ENCODE data around the gene PLEKHA1.

Gene PLEKHA1

DNA sequence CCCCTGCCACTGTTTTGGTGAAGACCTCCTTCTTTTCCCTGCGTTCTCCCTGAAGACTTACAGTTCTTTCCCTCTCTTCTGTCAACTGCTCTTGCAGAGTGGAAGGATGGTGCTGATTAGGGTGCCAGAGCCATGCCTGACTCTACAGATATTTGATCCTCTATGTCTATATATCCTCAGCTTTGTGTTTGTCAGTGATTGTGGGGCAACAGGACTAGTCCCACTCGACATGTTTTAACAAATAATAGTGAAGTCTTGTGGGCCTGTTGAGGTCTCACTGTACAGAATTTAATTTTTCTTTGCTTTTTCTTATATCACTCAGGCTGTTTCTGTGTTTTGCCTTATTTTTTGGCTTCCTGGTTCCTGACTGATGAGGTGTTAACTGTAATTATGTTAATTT lies 5.0 kb downstream of the PLEKHA1 start:
- DNase-seq = no peak

DNA sequence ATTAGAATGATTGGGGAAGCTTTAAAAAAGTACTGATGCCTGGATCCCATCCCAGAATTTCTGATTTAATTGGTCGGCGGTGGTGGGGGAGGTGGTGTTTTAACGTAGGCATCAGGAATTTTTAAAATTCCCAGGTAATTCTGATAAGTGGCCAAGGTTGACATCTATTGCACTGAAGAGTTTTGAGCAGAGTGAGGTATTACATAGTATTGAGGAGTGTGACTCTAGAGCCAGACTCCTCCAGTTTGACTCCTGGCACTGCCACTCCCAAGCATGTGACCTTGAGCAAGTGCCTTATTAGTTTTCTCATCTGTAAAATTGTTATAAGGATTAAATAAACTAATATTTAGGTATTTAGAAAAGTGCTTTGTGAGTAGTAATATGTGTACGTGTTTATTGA lies 6.2 kb downstream of the PLEKHA1 start:
- DNase-seq = no peak

DNA sequence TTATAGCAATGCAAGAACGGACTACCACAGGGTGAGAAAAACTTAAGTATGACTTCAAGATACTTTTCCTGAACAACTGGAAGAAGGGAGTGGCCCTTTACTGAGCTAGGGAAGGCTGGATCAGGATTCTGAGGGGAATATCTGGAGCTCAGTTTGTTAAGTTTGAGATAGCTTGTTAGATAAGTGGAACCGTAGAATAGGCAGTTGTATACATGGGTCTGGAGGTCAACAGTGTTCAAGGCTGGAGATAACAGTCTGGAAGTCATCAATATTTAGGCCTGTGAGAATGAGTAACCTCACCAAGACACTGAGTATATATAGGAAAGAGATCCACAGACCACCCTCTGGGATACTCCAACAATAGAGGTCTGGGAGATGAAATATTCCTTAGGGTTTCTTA lies 7.2 kb downstream of the PLEKHA1 start:
- no peak for DNase-seq

DNA sequence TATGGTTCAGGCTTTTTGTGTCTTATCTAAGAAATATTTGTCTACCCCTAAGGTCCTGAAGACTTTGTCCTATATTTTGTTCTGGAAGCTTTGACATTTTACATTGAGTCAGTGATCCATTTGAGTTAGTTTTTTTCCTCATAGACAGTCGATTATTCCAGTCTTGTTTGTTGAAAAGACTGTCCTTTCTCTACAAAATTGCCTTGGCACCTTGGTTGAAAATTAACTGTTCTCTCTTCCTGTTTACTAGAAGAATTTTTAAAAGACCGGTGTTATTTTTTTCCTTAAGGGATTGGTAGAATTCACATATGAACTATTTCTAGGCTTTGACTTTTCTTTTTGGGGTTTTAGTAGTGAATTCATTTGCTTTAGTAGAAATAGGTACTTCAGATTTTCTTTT lies 12.0 kb downstream of the PLEKHA1 start:
- no peak for DNase-seq

DNA sequence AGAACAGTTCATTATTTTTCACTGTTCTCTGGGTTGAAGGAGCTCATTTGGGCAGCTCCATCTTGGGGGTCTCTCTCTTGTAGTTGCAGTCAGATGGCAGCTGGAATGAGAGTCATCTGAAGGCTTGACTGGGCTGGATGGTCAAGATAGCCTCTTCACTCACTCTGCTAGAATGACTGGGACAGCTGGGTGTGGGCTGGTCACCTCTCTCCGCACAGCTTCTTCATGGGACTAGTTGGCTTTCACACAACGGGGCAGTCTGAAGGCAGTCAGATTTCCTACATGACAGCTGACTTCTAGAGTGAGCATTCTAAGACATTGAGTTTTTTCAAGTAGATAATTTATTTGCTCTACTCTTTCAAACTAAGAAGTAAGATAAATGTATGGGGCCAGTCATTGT lies 13.1 kb downstream of the PLEKHA1 start:
- DNase-seq = no peak

DNA sequence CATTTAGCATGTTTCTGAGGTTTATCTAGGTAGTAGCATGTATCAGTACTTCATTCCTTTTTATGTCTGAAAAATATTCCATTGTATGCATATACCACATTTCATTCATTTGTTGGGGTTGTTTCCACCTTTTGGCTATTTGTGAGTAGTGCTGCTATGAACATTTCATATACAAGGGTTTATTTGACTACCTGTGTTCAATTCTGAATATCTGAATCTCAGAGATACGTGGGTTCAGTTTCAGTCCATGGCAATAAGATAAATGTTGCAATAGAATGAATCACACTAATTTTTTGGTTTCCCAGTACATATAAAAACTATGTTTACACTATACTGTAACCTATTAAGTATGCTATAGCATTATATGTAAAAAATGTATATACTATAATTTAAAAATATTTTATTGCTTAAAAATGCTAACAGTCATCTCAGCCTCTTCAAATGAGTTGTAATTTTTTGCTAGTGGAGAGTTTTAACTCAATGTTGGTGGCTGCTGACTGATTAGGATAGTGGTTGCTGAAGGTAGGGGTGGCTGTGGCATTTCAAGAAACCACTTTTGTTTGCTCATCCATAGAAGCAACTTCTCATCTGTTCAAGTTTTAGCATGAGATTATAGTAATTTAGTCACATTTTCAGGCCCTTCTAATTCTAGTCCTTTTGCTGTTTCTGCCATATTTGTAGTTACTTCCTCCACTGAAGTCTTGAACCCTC lies 13.9 kb downstream of the PLEKHA1 start:
- no peak for DNase-seq

DNA sequence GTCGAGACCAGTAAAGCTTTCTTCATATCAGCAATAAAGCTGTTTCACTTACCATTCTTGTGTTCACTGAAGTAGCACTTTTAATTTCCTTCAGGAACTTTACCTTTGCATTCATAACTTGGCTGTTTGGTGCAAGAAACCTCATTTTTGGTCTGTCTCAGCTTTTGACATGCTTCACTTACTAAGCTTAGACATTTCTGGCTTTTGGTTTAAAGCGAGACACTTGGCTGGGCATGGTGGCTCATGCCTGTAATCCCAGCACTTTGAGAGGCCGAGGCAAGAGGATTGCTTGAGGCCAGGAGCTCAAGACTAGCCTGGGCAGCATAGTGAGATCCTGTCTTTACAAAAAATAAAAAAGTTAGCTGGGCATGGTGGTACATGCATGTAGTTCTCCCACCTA lies 15.8 kb downstream of the PLEKHA1 start:
- no peak for DNase-seq

DNA sequence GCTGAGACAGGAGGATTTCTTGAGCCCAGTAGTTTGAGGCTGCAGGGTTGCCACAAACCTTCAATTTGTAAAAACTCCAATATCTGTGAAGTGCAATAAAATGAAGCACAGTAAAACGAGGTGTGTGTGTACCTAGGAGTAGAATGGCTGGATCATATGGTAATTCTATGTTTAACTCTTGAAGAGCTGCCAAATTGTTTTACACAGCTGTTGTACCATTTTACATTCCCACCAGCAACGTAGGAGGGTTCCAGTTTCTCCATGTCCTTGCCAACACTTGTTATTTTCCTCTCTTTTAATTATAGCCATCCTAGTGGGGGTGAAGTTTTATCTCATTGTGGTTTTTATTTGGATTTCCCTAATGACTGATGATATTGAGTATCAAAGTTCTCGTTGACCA lies 16.2 kb downstream of the PLEKHA1 start:
- DNase-seq = no peak

DNA sequence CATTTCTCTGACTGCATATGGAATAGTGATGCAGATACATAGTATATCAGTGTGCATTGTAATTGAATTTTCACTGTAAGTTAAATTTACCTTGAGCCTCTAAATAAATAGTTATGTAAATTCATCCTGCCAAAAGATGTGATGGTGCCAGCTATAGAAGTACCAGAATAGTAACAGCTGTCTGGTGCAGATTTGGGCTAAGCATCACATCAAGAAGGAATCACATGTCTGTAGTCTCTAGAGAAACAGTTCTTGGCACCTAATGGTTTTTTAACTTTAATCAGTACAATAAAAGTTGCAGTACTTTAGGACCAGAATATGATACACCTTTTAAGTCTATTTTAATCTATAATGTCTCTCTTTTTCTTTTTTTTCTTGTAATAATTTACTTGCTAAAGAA lies 17.4 kb downstream of the PLEKHA1 start:
- DNase-seq = no peak

DNA sequence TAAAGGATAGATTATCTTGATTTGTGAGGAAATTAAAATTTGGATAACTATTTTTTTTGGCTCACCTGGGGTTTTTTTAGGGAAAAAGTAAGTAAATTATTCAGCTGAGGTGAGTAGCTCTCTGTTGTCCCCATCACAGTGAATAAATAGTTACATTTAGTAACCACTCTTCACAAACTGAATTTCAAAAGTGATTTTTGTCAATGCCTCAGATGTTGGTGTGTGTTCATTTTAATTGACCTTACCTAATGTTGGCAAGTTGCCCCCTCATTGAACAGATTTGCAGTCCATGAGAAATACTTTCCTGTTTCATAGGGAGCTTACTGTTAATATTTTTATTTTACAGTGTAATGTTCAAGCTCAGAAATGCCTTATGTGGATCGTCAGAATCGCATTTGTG lies 18.3 kb downstream of the PLEKHA1 start:
- DNase-seq = no peak

DNA sequence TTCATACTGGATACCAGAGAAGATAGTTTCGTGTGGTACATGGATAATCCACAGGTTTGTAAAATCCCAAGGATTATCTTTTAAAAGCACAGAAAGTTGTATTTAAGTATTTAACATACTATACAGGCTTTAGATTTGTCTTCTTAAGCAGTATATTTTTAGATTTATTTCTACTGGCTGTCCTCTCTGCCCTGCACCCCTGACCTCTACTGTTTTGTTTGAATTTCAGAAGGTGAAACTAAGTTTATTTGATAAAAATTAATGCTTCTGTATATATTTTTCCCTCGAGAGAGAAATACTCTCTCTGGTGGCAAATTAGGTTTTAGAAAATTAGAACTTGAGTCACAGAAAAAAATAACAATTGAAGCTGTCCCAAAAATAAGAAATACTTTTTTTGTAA lies 18.8 kb downstream of the PLEKHA1 start:
- no peak for DNase-seq

DNA sequence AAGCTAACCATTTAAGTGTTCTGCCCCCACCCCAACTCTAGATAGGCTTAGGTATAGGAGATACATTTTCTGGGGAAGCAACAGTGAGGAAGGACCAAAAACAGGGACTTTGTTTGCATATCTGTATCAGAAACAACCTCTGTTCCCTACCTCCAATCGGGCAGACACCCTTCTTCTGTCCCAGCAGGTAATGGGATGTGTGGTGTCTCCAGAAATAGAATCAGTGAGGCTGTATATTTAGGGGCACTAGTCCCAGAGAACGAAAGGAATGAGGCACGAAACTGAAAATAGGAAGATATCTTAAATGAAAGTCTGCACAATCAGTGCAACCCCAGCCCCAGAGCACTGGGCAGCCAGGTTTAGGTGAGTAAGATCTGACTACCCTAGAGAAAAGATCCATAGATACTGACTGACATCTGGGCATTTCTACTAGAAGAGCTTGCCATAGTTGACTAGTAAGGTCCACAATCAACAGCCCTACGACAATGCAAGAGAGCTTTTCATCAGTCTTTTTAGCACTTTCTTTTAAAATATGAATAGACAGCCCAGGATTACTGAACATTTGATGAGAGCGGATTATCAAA lies 28.1 kb downstream of the PLEKHA1 start:
- DNase-seq = no peak

DNA sequence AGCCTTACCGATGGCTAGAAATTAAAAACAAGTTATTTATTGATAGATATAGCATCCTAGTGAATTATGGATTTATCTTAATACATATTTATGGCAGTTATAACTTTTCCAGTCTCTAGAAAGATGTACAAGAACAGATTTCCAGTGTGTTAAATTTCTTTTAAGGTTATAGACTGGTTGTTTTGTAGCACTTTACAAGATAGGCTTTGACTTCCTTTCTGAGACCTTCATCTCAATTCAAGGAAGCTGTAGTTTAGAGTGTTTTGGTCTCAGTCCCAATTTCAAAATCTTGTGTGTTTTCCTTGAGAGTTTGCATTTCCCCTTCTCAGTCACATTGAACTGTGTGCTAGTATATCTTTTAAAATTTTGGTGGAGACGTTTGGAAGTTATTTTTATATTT lies 30.1 kb downstream of the PLEKHA1 start:
- DNase-seq = no peak

DNA sequence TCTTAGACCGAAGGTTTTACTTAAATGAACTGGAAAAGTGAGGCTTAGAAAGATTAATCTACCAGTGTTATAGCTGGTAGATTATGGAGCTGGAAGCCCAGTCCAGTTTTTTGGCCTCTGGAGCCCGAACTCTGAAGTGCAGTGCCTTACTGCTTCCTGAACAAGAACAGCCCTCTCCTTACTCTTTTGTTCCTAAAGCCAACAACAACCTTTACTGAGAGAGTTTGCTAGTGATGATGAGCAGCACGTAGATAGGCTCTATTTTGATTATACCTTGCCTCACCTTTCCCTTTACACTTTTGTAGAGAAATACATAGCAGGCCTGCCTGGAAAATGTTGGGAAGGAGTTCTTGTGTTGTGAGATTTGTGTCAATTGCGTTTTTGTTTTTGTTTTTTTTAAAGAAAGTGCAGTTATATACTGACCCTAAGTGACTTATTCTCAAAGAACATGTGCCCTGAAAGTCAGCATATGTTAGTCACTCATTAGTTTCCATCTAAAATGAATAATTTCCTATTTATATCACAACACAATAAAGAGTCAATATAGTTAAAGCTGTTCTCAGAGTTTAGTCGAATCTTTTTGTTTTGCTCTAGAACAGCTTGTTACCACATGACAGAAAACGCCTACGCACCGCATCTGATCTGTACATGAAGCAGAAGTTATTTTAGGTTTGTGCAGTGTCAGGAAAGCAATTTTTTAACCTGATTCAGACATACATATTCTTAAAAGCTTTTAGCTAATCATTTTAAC lies 33.0 kb downstream of the PLEKHA1 start:
- DNase-seq = no peak

DNA sequence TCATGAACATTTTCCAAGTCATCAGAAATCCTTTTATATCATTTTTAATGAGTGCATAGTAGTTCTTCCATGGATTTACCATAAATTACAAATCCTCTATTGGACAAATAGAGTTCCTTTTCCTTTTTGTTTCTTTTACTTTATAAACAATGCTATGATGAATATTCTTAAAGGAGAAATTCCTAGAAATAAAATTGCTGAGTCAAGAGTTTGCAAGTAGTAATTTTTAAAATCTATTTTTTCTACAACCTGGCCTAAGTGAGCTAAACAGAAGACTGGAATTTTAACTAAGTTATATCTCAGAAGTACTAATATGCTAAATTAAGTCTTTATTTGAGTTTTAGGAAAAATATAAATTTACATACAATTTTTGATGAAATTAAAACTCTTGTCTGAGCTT lies 38.8 kb downstream of the PLEKHA1 start:
- DNase-seq = no peak

DNA sequence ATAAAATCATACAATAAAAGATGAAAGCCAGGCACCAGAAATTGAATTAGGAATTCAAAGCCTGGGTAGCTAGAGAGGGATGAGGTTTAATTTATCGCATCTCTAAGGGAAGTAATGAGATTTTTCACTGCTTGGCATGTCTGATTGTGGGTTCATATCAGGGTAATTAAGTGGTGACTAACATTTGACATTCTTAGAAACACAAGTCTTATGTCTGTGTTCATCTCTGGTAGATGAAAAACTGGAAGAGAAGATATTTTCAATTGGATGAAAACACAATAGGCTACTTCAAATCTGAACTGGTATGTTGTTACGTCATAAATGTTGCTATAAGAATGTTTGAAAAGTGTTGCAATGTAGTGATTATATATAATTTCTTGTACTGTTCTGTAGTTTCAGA lies 43.2 kb downstream of the PLEKHA1 start:
- no peak for DNase-seq

DNA sequence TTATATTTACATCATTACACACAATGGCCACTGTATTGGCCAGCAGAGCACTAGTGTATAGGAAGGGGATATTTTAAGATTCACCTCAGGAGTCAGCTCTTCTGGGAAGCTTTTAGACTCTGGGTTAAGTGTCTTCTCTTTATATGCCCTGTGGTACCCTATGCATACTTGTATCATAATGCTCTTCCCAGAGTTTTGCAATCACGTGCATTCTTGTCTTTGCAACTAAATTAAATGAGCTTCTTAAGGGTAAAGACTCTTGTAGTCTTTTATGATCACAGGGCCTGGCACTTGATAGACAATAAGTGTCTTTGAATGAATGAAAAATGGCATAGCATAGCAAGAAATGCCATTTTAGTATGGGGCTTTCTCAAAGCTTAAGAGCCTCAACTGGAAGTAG lies 44.5 kb downstream of the PLEKHA1 start:
- DNase-seq = no peak

DNA sequence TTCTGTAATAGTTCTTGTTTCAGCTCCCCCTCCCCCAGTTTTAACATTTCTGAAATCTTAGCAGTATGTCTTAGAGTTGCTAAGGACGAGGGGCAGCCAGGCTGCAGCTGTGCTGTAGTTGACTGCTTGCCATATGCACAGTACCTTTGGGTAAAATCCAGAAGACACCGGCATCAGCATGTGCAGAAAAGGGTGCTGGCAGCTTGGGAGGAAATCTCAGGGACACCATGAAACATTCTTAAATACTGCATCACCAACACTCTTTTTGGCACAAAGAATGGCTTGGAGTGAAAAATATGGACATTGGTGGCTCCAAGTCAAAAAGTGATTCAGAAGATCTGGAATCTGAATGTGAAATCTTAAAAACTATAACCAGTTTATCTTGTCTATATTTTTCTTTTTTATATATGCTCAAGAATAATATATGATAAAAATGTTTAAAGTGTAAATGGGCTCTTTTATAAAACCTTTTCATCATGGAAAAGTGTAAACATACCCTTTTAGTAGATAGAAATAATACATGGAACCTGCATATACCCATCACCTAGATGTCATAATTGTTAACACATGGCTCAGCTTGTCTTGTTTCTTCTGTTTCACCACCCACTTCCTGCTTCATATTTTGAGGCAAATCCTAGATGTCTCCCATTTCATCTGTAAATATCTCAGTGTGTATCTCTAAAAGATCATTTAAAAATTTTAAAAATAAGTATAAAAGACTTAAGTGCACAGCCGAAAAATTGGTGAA lies 45.5 kb downstream of the PLEKHA1 start:
- DNase-seq = no peak

DNA sequence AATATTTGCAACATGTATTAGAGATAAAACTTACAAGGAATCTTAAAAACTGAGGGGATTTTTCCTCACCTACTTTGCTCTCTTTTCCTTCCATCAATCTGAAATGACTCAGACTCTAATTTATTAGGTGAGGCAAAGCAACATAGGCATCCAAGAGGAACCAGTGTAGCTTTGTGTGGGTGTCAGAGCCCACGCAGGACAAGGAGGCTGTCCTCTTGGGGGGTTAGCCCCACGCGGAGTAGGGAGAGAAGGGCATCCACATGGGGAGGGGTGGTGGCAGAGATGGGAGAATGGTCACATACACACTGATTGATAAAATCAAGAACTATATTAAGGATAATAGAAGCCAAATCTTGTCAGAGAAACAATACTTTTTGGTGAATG lies 46.1 kb downstream of the PLEKHA1 start:
- DNase-seq = no peak

DNA sequence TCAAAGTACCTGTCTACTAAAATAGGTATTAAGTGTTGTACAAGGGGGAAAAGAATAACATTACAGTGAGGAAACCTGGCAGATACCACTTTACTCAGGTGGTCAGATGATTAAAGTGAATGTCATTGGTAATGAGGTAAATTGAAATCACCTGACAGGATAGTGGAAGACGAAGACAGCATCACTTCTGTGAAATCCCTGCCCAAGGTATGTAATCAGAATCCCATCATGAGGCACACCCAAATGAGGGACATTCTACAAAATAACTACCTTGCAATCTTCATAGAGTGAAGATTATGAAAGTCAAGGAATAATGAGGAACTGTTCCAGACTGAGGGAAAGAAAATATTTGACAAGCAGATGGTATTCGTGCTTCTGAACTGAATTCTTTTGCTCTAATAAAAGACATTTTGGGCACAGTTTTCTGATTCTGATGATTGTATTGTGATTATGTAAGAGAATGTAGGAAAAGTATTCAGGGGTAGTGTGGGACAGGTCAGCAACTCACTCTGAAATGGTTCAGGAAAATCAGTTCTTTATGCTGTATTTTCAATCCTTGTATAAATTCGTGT lies 46.6 kb downstream of the PLEKHA1 start:
- no peak for DNase-seq

DNA sequence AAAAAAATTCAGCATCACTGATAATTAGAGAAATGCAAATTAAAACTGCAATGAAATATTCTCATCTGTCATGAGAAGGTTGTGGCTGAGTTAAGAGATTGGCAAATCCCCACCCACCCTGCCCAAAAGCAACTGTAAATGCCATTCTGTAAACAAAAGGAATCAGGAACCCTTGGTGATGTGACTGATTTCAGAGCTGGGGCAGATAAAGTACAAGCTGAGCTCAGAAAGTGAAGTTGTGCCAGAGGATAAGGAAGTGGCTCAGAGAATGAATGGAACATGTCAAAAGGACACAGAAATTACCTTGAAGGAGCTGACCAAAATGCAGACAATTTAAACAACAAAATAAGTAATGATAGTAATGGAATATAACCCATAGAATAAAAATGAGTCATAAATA lies 47.2 kb downstream of the PLEKHA1 start:
- DNase-seq = no peak

DNA sequence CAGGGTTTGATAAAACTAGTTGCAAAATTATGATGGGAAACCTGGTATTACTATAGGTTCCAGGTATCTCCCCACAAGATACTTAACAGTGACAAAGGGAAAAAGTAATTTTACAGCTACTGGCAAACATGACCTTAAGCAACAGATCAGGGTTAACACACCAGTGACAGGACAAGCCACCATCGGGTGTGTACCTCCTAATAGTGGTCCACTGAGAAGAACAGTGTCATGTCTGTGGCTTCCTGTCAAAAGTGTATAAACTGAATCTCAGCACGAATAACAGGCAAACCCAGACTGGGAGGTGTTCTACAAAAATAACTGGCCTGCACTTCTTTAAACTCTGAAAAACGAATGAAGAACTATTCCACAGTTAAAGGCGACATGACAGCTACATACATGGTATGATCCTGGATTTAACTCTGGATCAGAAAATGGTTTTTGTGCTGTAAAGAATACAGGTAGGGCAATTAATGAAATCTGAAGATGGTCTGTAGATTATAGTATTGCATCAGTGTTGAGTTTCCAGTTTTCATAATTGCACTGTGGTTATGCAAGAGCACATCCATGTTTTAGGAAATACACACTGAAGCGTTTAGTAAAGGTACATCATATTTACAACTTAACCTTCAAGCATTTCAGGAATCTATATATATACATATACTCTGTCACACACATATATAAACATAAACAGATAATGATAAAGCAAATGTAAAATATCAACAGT lies 47.9 kb downstream of the PLEKHA1 start:
- no peak for DNase-seq

DNA sequence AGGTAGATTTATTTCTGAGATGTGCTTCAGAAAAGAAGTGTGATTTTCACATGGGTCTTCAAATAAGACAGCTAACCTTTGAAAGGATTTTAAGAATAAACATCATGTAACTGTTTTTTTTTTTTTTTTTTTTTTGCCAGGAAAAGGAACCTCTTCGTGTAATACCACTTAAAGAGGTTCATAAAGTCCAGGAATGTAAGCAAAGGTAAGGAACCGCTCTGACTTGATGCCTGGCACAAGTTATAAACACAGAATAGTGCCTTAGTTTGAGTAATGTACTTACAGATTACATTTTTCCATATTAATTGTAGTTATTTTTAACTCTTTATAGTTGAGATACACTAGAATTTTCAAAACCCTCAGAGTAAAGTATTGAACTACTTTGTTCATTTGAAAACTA lies 49.6 kb downstream of the PLEKHA1 start:
- no peak for DNase-seq

Data from 8988T (cell line).